ENCODE results near the gene TECPR2. TPM values are rescaled to one million over a fixed set of nuclear protein-coding genes. Genes with fewer than 3 reads are reported as not detected.

The TECPR2 gene
- total and polyA plus RNA-seq, 10 of the 15 experiments (the other 5 are each of a cell fraction or from before 2014, with no cell fraction given), result 0.15 to 10.0 (median 3.0) TPM

DNA sequence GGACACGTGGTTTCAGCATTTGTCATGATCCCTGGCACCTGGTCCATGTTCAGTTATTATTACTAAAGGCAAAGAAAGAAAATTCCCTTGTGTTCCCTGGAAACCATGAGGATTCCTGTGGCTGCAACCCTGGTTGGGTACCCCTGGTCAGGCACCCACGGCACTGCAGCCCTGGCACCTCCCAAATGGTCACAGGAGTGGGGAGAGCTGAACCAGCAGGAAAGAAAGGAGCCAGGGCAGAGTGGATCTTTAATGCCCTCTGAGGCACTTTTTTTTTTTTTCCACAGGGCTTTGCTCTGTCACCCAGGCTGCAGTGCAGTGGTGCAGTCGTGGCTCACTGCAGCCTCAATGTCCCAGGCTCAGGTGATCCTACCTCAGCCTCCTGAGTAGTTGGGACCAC, 17.5 kb upstream of the TECPR2 start:
- Histone ChIP-seq H3K79me2 (ENCODE audit: control insufficient read depth, insufficient read depth, low read length) (no peaks in the 10 kb centered on the region), H3K36me3 (ENCODE audit: control insufficient read depth in 2 of 2, insufficient read depth in 2 of 2, low read length in 1 of 2) (peaks cover 0 to 11% of the 10 kb centered on the region in 2 experiments; a peak in 3 of 4 replicates), H3K9ac (ENCODE audit: control insufficient read depth, insufficient read depth, low read length) (no peak overlapping the region), H3K4me2 (ENCODE audit: control insufficient read depth, insufficient read depth) (no peak overlapping the region), H3K4me1 (ENCODE audit: control insufficient read depth, insufficient read depth, low read length) (no peaks in the 10 kb centered on the region), H3K27me3 (replicated peaks in 1 of 2; ENCODE audit: control insufficient read depth in 2 of 2, insufficient read depth in 2 of 2, low read length in 1 of 2) (no peaks in the 10 kb centered on the region), H3K9me3 (replicated peaks; ENCODE audit: control insufficient read depth, insufficient read depth, low read length) (no peaks in the 10 kb centered on the region), H4K20me1 (ENCODE audit: control insufficient read depth, insufficient read depth) (no peaks in the 10 kb centered on the region), H2AFZ (ENCODE audit: control insufficient read depth, low read depth, low read length) (no peak overlapping the region), H3K27ac (ENCODE audit: control insufficient read depth, insufficient read depth) (no peak overlapping the region), H3K4me3 (no peak overlapping the region)
- TF ChIP-seq BHLHE40 (IDR thresholded peaks at IDR 0.05; ENCODE audit: borderline replicate concordance in 1 of 2, low read depth in 2 of 2, low read length in 1 of 2) (no peak), SRF (IDR thresholded peaks at IDR 0.05; ENCODE audit: low read depth in 2 of 2, low read length in 2 of 2) (no peak), CREM (IDR thresholded peaks at IDR 0.05; ENCODE audit: low read depth) (no peak), SMAD1 (IDR thresholded peaks at IDR 0.05; ENCODE audit: low read depth, partially characterized antibody) (no peak), ZNF274 (IDR thresholded peaks at IDR 0.05; ENCODE audit: insufficient read depth, insufficient read length) (no peak), CBX5 (IDR thresholded peaks at IDR 0.05; ENCODE audit: low read depth) (no peak), MYC (IDR thresholded peaks at IDR 0.05; ENCODE audit: insufficient read depth, insufficient read length, insufficient replicate concordance, low read length, severe bottlenecking) (no peak), SPI1 (IDR thresholded peaks at IDR 0.05; ENCODE audit: borderline replicate concordance, insufficient read depth, low read depth, low read length) (no peak), RELA (IDR thresholded peaks at IDR 0.05; ENCODE audit: borderline replicate concordance, partially characterized antibody) (no peak), SP1 (IDR thresholded peaks at IDR 0.05; ENCODE audit: low read depth, low read length) (no peak)
- TF ChIP-seq, protein P1, sequence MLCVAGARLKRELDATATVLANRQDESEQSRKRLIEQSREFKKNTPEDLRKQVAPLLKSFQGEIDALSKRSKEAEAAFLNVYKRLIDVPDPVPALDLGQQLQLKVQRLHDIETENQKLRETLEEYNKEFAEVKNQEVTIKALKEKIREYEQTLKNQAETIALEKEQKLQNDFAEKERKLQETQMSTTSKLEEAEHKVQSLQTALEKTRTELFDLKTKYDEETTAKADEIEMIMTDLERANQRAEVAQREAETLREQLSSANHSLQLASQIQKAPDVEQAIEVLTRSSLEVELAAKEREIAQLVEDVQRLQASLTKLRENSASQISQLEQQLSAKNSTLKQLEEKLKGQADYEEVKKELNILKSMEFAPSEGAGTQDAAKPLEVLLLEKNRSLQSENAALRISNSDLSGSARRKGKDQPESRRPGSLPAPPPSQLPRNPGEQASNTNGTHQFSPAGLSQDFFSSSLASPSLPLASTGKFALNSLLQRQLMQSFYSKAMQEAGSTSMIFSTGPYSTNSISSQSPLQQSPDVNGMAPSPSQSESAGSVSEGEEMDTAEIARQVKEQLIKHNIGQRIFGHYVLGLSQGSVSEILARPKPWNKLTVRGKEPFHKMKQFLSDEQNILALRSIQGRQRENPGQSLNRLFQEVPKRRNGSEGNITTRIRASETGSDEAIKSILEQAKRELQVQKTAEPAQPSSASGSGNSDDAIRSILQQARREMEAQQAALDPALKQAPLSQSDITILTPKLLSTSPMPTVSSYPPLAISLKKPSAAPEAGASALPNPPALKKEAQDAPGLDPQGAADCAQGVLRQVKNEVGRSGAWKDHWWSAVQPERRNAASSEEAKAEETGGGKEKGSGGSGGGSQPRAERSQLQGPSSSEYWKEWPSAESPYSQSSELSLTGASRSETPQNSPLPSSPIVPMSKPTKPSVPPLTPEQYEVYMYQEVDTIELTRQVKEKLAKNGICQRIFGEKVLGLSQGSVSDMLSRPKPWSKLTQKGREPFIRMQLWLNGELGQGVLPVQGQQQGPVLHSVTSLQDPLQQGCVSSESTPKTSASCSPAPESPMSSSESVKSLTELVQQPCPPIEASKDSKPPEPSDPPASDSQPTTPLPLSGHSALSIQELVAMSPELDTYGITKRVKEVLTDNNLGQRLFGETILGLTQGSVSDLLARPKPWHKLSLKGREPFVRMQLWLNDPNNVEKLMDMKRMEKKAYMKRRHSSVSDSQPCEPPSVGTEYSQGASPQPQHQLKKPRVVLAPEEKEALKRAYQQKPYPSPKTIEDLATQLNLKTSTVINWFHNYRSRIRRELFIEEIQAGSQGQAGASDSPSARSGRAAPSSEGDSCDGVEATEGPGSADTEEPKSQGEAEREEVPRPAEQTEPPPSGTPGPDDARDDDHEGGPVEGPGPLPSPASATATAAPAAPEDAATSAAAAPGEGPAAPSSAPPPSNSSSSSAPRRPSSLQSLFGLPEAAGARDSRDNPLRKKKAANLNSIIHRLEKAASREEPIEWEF (IDR thresholded peaks at IDR 0.05; ENCODE audit: insufficient replicate concordance, low read depth, low read length), result no peak
- TF ChIP-seq, protein P2, sequence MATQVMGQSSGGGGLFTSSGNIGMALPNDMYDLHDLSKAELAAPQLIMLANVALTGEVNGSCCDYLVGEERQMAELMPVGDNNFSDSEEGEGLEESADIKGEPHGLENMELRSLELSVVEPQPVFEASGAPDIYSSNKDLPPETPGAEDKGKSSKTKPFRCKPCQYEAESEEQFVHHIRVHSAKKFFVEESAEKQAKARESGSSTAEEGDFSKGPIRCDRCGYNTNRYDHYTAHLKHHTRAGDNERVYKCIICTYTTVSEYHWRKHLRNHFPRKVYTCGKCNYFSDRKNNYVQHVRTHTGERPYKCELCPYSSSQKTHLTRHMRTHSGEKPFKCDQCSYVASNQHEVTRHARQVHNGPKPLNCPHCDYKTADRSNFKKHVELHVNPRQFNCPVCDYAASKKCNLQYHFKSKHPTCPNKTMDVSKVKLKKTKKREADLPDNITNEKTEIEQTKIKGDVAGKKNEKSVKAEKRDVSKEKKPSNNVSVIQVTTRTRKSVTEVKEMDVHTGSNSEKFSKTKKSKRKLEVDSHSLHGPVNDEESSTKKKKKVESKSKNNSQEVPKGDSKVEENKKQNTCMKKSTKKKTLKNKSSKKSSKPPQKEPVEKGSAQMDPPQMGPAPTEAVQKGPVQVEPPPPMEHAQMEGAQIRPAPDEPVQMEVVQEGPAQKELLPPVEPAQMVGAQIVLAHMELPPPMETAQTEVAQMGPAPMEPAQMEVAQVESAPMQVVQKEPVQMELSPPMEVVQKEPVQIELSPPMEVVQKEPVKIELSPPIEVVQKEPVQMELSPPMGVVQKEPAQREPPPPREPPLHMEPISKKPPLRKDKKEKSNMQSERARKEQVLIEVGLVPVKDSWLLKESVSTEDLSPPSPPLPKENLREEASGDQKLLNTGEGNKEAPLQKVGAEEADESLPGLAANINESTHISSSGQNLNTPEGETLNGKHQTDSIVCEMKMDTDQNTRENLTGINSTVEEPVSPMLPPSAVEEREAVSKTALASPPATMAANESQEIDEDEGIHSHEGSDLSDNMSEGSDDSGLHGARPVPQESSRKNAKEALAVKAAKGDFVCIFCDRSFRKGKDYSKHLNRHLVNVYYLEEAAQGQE (IDR thresholded peaks at IDR 0.05; ENCODE audit: low read depth, low read length), result no peak
- intact Hi-C loops (cut with micrococcal nuclease; ENCODE audit: unreplicated experiment) (no loop called here), in situ Hi-C loops (cut with MboI) (no loop called here)
- BruUV-seq (replicated peaks), result no TSS peak
- ATAC-seq (no peak), DNase-seq (ENCODE audit: low read depth, low spot score) (no peak), FAIRE-seq (no peak)
- ChIA-PET CTCF (no interaction called here), POLR2A (no interaction called here), SMC1A (ENCODE audit: uncharacterized antibody, unreplicated experiment) (no interaction called here), RAD21 (ENCODE audit: unreplicated experiment) (no interaction called here)
- WGBS (ENCODE audit: insufficient coverage, insufficient replicate concordance, low lambda C conversion rate, missing lambda C conversion rate), result 82% methylated on average over 3 of the region's 3 CpGs

All from GM12878 (cell line).